ENCODE measurements around the gene IQSEC2. TPM values are rescaled to one million over a fixed set of nuclear protein-coding genes. Genes with fewer than 3 reads are reported as not detected.

IQSEC2 gene
- polyA plus RNA-seq, 3 donors: 6.5 to 31.2 (median 6.9) TPM

GRCh38 chrX:53242310-53242709, 39.1 kb downstream of the IQSEC2 start:
- peak overlapping the region in 1 of 7 donors; percentile 19 for H3K27ac Mint-ChIP-seq
- Histone ChIP-seq H3K36me3 (replicated peaks in 1 of 2; ENCODE audit: control insufficient read depth in 1 of 2, insufficient read depth in 2 of 2, low read length in 2 of 2) (peaks cover 51 to 67% of the 10 kb centered on the region in 2 donors), H3K4me1 (ENCODE audit: control insufficient read depth in 1 of 2, insufficient read depth in 2 of 2, low read length in 2 of 2) (no peaks in the 10 kb centered on the region), H3K9me3 (replicated peaks in 1 of 2; ENCODE audit: control insufficient read depth in 1 of 2, insufficient read depth in 1 of 2, low read length in 2 of 2) (no peaks in the 10 kb centered on the region), H3K9ac (ENCODE audit: insufficient read depth, low read length, poor library complexity, severe bottlenecking) (no peak overlapping the region), H3K27ac (ENCODE audit: low read depth in 1 of 2, low read length in 2 of 2) (no peak overlapping the region), H3K79me2 (ENCODE audit: insufficient read depth, low read length) (no peaks in the 10 kb centered on the region), H3K27me3 (ENCODE audit: control insufficient read depth in 2 of 2, insufficient read depth in 2 of 2, low read length in 2 of 2) (no peaks in the 10 kb centered on the region), H2AFZ (ENCODE audit: insufficient read depth, low read depth, low read length, poor library complexity, severe bottlenecking) (no peak overlapping the region), H3K4me2 (replicated peaks; ENCODE audit: extremely low read depth, low read length, poor library complexity, severe bottlenecking) (no peak overlapping the region), H3K4me3 (replicated peaks in 1 of 3; ENCODE audit: low read depth in 2 of 3, low read length in 3 of 3) (no peak overlapping the region), H4K20me1 (ENCODE audit: insufficient read depth, low read length) (no peaks in the 10 kb centered on the region)
- 83% methylated on average over 2 of the region's 4 CpGs for WGBS (ENCODE audit: insufficient coverage)
- no peaks in the 10 kb centered on the region for H3K4me1 Mint-ChIP-seq
- TF ChIP-seq, protein P1, sequence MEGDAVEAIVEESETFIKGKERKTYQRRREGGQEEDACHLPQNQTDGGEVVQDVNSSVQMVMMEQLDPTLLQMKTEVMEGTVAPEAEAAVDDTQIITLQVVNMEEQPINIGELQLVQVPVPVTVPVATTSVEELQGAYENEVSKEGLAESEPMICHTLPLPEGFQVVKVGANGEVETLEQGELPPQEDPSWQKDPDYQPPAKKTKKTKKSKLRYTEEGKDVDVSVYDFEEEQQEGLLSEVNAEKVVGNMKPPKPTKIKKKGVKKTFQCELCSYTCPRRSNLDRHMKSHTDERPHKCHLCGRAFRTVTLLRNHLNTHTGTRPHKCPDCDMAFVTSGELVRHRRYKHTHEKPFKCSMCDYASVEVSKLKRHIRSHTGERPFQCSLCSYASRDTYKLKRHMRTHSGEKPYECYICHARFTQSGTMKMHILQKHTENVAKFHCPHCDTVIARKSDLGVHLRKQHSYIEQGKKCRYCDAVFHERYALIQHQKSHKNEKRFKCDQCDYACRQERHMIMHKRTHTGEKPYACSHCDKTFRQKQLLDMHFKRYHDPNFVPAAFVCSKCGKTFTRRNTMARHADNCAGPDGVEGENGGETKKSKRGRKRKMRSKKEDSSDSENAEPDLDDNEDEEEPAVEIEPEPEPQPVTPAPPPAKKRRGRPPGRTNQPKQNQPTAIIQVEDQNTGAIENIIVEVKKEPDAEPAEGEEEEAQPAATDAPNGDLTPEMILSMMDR (IDR thresholded peaks at IDR 0.05): no peak
- peaks cover 0 to 1% (median 0%) of the 10 kb centered on the region in 7 donors for H3K9me3 Mint-ChIP-seq
- H3K4me3 Mint-ChIP-seq: no peak overlapping the region
- no peak for DNase-seq
- peaks cover 49 to 61% of the 10 kb centered on the region in 2 donors for H3K36me3 Mint-ChIP-seq
- H3K27me3 Mint-ChIP-seq (ENCODE audit: low read depth in 3 of 3): peaks cover 0 to 33% (median 3%) of the 10 kb centered on the region in 3 donors
- intact Hi-C loops (cut with micrococcal nuclease): no loop called here

DNA sequence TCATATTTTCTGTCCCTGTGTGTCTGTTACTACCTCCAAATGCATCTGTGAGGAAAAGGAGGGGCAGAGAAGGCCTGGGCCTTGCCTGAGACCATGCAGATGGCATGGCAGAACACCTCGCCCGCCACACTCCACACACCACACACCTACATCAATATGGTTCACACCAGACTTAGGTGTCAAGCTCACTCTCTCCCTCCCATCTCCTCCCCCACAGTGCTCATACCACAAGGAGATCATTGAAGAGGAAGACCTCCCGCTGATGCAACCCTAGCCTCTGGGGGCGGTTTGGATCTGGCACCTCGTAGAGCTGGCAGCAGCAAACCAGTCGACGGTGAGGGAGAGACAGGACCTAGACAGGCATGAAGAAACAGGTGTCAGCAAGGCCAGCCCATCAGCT, 39.8 kb downstream of the IQSEC2 start:
- Mint-ChIP-seq H3K4me3 (no peak overlapping the region), H3K36me3 (peaks cover 50 to 61% of the 10 kb centered on the region in 2 donors), H3K27ac (peak overlapping the region in 2 of 7 donors; percentile 4 to 19), H3K9me3 (peaks cover 0 to 1% (median 0%) of the 10 kb centered on the region in 7 donors), H3K4me1 (no peaks in the 10 kb centered on the region), H3K27me3 (ENCODE audit: low read depth in 3 of 3) (peaks cover 0 to 33% (median 3%) of the 10 kb centered on the region in 3 donors)
- H3K27ac ChIP-seq (ENCODE audit: low read depth in 1 of 2, low read length in 2 of 2): no peak overlapping the region
- H3K4me3 ChIP-seq (replicated peaks in 1 of 3; ENCODE audit: low read depth in 2 of 3, low read length in 3 of 3): no peak overlapping the region
- no peaks in the 10 kb centered on the region for H3K79me2 ChIP-seq (ENCODE audit: insufficient read depth, low read length)
- H3K27me3 ChIP-seq (ENCODE audit: control insufficient read depth in 2 of 2, insufficient read depth in 2 of 2, low read length in 2 of 2): no peaks in the 10 kb centered on the region
- H3K36me3 ChIP-seq (replicated peaks in 1 of 2; ENCODE audit: control insufficient read depth in 1 of 2, insufficient read depth in 2 of 2, low read length in 2 of 2): peaks cover 52 to 67% of the 10 kb centered on the region in 2 donors
- WGBS (ENCODE audit: insufficient coverage): 83% methylated on average over 2 of the region's 7 CpGs
- intact Hi-C loops (cut with micrococcal nuclease): no loop called here
- H3K9me3 ChIP-seq (replicated peaks in 1 of 2; ENCODE audit: control insufficient read depth in 1 of 2, insufficient read depth in 1 of 2, low read length in 2 of 2): no peaks in the 10 kb centered on the region
- no peak for DNase-seq
- H2AFZ ChIP-seq (ENCODE audit: insufficient read depth, low read depth, low read length, poor library complexity, severe bottlenecking): no peak overlapping the region
- no peak overlapping the region for H3K4me2 ChIP-seq (replicated peaks; ENCODE audit: extremely low read depth, low read length, poor library complexity, severe bottlenecking)
- H3K4me1 ChIP-seq (ENCODE audit: control insufficient read depth in 1 of 2, insufficient read depth in 2 of 2, low read length in 2 of 2): no peaks in the 10 kb centered on the region
- no peaks in the 10 kb centered on the region for H4K20me1 ChIP-seq (ENCODE audit: insufficient read depth, low read length)
- TF ChIP-seq, protein P1 (IDR thresholded peaks at IDR 0.05): no peak
- no peak overlapping the region for H3K9ac ChIP-seq (ENCODE audit: insufficient read depth, low read length, poor library complexity, severe bottlenecking)

All from CD14-positive monocyte (primary cell).